Effector memory CD8-positive, alpha-beta T cell (primary cell): ENCODE results near the gene TRABD2B.

Source experiments
- ATAC-seq: fragments of 150-1000 bp; cut with Tn5 transposase; replicated peaks from 2 replicates; pipeline ENCODE4 v1.10.0; 2021; ENCODE audit warnings: mild to moderate bottlenecking, moderate library complexity
- DNase-seq, 3 experiments: peaks; one replicate each; pipeline ENCODE4 v3.0.0; 2021
- H3K27ac Mint-ChIP-seq, 2 donors: one replicate each; pipeline ENCODE4 v1.8.0; 2022; ENCODE audit warnings: mild to moderate bottlenecking in 2 of 2, mixed read lengths in 2 of 2, moderate library complexity in 2 of 2
- H3K27me3 Mint-ChIP-seq, 2 donors: one replicate each; pipeline ENCODE4 v1.8.0; 2022; ENCODE audit warnings: mixed read lengths in 2 of 2
- H3K36me3 Mint-ChIP-seq: one replicate; pipeline ENCODE4 v1.8.0; 2022; ENCODE audit warnings: mild to moderate bottlenecking, moderate library complexity, mixed read lengths; ENCODE audit not compliant: insufficient read depth
- H3K4me1 Mint-ChIP-seq, 2 donors: one replicate each; pipeline ENCODE4 v1.8.0; 2022; ENCODE audit warnings: low read depth in 2 of 2, mixed read lengths in 2 of 2
- H3K4me3 Mint-ChIP-seq, 2 donors: one replicate each; pipeline ENCODE4 v1.8.0; 2022; ENCODE audit warnings: mild to moderate bottlenecking in 2 of 2, mixed read lengths in 2 of 2, moderate library complexity in 2 of 2
- H3K9me3 Mint-ChIP-seq, 2 donors: one replicate each; pipeline ENCODE4 v1.8.0; 2022; ENCODE audit warnings: mixed read lengths in 2 of 2

The TRABD2B gene

GRCh38 chr1:47785118-47785517 lies 212.1 kb downstream of the TRABD2B start:
- no peaks in the 10 kb centered on the region for H3K9me3 Mint-ChIP-seq
- H3K27me3 Mint-ChIP-seq = peaks cover 18 to 51% of the 10 kb centered on the region in 2 donors
- no peak for ATAC-seq
- H3K4me3 Mint-ChIP-seq = no peak overlapping the region
- H3K27ac Mint-ChIP-seq = no peak overlapping the region
- no peaks in the 10 kb centered on the region for H3K36me3 Mint-ChIP-seq
- H3K4me1 Mint-ChIP-seq = no peaks in the 10 kb centered on the region
- DNase-seq = no peak

- H3K4me3 Mint-ChIP-seq = no peak overlapping the region
- no peaks in the 10 kb centered on the region for H3K36me3 Mint-ChIP-seq
- H3K27me3 Mint-ChIP-seq = peaks cover 18 to 44% of the 10 kb centered on the region in 2 donors
- H3K9me3 Mint-ChIP-seq = no peaks in the 10 kb centered on the region
- no peak for DNase-seq
- H3K27ac Mint-ChIP-seq = no peak overlapping the region
- no peaks in the 10 kb centered on the region for H3K4me1 Mint-ChIP-seq
- ATAC-seq = no peak
Observed at GRCh38 chr1:47784497-47784822, 212.7 kb downstream of the TRABD2B start.

GRCh38 chr1:47783638-47784496 lies 213.3 kb downstream of the TRABD2B start:
- Mint-ChIP-seq H3K27me3 (peaks cover 18 to 40% of the 10 kb centered on the region in 2 donors), H3K9me3 (no peaks in the 10 kb centered on the region), H3K36me3 (no peaks in the 10 kb centered on the region), H3K4me1 (no peaks in the 10 kb centered on the region), H3K27ac (no peak overlapping the region), H3K4me3 (no peak overlapping the region)
- DNase-seq (no peak), ATAC-seq (no peak)

GRCh38 chr1:47782414-47783166 lies 214.6 kb downstream of the TRABD2B start:
- Mint-ChIP-seq H3K27me3 (peaks cover 19 to 41% of the 10 kb centered on the region in 2 donors), H3K4me3 (no peak overlapping the region), H3K27ac (no peak overlapping the region), H3K4me1 (no peaks in the 10 kb centered on the region), H3K9me3 (no peaks in the 10 kb centered on the region), H3K36me3 (no peaks in the 10 kb centered on the region)
- DNase-seq (no peak), ATAC-seq (no peak)

GRCh38 chr1:47781171-47781959 lies 215.8 kb downstream of the TRABD2B start:
- ATAC-seq = no peak
- peaks cover 23 to 47% of the 10 kb centered on the region in 2 donors for H3K27me3 Mint-ChIP-seq
- H3K4me3 Mint-ChIP-seq = no peak overlapping the region
- no peaks in the 10 kb centered on the region for H3K4me1 Mint-ChIP-seq
- DNase-seq = no peak
- no peak overlapping the region for H3K27ac Mint-ChIP-seq
- H3K36me3 Mint-ChIP-seq = no peaks in the 10 kb centered on the region
- H3K9me3 Mint-ChIP-seq = no peaks in the 10 kb centered on the region

- no peak overlapping the region for H3K4me3 Mint-ChIP-seq
- H3K36me3 Mint-ChIP-seq = no peaks in the 10 kb centered on the region
- no peak for DNase-seq
- ATAC-seq = no peak
- H3K4me1 Mint-ChIP-seq = no peaks in the 10 kb centered on the region
- H3K9me3 Mint-ChIP-seq = no peaks in the 10 kb centered on the region
- no peak overlapping the region for H3K27ac Mint-ChIP-seq
- peaks cover 23 to 53% of the 10 kb centered on the region in 2 donors for H3K27me3 Mint-ChIP-seq
Observed at GRCh38 chr1:47780469-47780995, 216.7 kb downstream of the TRABD2B start.

GRCh38 chr1:47779613-47780012 lies 217.6 kb downstream of the TRABD2B start:
- Mint-ChIP-seq H3K9me3 (no peaks in the 10 kb centered on the region), H3K4me3 (no peak overlapping the region), H3K27ac (no peak overlapping the region), H3K36me3 (no peaks in the 10 kb centered on the region), H3K27me3 (peaks cover 23 to 51% of the 10 kb centered on the region in 2 donors), H3K4me1 (no peaks in the 10 kb centered on the region)
- no peak for ATAC-seq
- DNase-seq = no peak

- H3K4me1 Mint-ChIP-seq = no peaks in the 10 kb centered on the region
- ATAC-seq (no peak), DNase-seq (no peak)
- H3K36me3 Mint-ChIP-seq = no peaks in the 10 kb centered on the region
- H3K9me3 Mint-ChIP-seq = no peaks in the 10 kb centered on the region
- no peak overlapping the region for H3K4me3 Mint-ChIP-seq
- no peak overlapping the region for H3K27ac Mint-ChIP-seq
- H3K27me3 Mint-ChIP-seq = peaks cover 22 to 53% of the 10 kb centered on the region in 2 donors
Observed at GRCh38 chr1:47778280-47778679, 218.9 kb downstream of the TRABD2B start.

- Mint-ChIP-seq H3K4me3 (no peak overlapping the region), H3K27ac (no peak overlapping the region), H3K4me1 (no peaks in the 10 kb centered on the region), H3K36me3 (no peaks in the 10 kb centered on the region), H3K27me3 (peaks cover 17 to 58% of the 10 kb centered on the region in 2 donors), H3K9me3 (no peaks in the 10 kb centered on the region)
- DNase-seq = no peak
- no peak for ATAC-seq
Observed at GRCh38 chr1:47777322-47777721, 219.9 kb downstream of the TRABD2B start.

GRCh38 chr1:47776667-47777131 lies 220.5 kb downstream of the TRABD2B start:
- no peaks in the 10 kb centered on the region for H3K4me1 Mint-ChIP-seq
- no peak for DNase-seq
- H3K27me3 Mint-ChIP-seq = peaks cover 20 to 58% of the 10 kb centered on the region in 2 donors
- H3K9me3 Mint-ChIP-seq = no peaks in the 10 kb centered on the region
- H3K4me3 Mint-ChIP-seq = no peak overlapping the region
- H3K27ac Mint-ChIP-seq = no peak overlapping the region
- no peak for ATAC-seq
- no peaks in the 10 kb centered on the region for H3K36me3 Mint-ChIP-seq

GRCh38 chr1:47774986-47775834 lies 222.0 kb downstream of the TRABD2B start:
- H3K36me3 Mint-ChIP-seq = no peaks in the 10 kb centered on the region
- peaks cover 29 to 65% of the 10 kb centered on the region in 2 donors for H3K27me3 Mint-ChIP-seq
- no peak overlapping the region for H3K4me3 Mint-ChIP-seq
- DNase-seq (no peak), ATAC-seq (no peak)
- no peak overlapping the region for H3K27ac Mint-ChIP-seq
- H3K9me3 Mint-ChIP-seq = no peaks in the 10 kb centered on the region
- H3K4me1 Mint-ChIP-seq = no peaks in the 10 kb centered on the region

GRCh38 chr1:47772960-47773682 lies 224.1 kb downstream of the TRABD2B start:
- Mint-ChIP-seq H3K9me3 (no peaks in the 10 kb centered on the region), H3K36me3 (no peaks in the 10 kb centered on the region), H3K4me3 (no peak overlapping the region), H3K4me1 (no peaks in the 10 kb centered on the region), H3K27me3 (peaks cover 32 to 66% of the 10 kb centered on the region in 2 donors), H3K27ac (no peak overlapping the region)
- DNase-seq (no peak), ATAC-seq (no peak)
